ENCODE data around the gene HHAT. TPM values are rescaled to one million over a fixed set of nuclear protein-coding genes. Genes with fewer than 3 reads are reported as not detected.

Gene HHAT
- total RNA-seq, 1 experiment from 2014 or later, result 4.6 TPM

- no peak for DNase-seq (ENCODE audit: unreplicated experiment)
- ChIA-PET POLR2A (interaction anchor here (0.8 kb wide), 1 partner anchor 9 kb away, joined by 3 read pairs; no protein-coding TSS in a partner anchor), CTCF (interaction anchor here (0.6 to 4.1 kb wide), 6 partner anchors 9 to 818 kb away, joined by 3 to 36 read pairs (median 8); partner anchors contain the start of gene KCNH1)
- Mint-ChIP-seq H3K4me1 (ENCODE audit: insufficient read depth, unreplicated experiment) (peaks cover 6% of the 10 kb centered on the region), H3K36me3 (ENCODE audit: insufficient read depth, unreplicated experiment) (no peaks in the 10 kb centered on the region), H3K4me3 (ENCODE audit: unreplicated experiment) (no peak overlapping the region), H3K9me3 (ENCODE audit: unreplicated experiment) (no peaks in the 10 kb centered on the region), H3K27me3 (ENCODE audit: insufficient read depth, unreplicated experiment) (no peaks in the 10 kb centered on the region), H3K27ac (ENCODE audit: low read depth, unreplicated experiment) (no peak overlapping the region)
- BruUV-seq (replicated peaks), result no TSS peak
- TF ChIP-seq CTCF (IDR thresholded peaks at IDR 0.05; ENCODE audit: unreplicated experiment), result no peak
- intact Hi-C loops (cut with micrococcal nuclease), result loop anchor here (10.0 kb wide), 1 partner anchor 305 kb away; no protein-coding TSS in a partner anchor
These were observed 111.4 kb downstream of the HHAT start for GRCh38 chr1:210440081-210440480.

GRCh38 chr1:210441028-210441427, 112.3 kb downstream of the HHAT start:
- H3K27me3 Mint-ChIP-seq (ENCODE audit: insufficient read depth, unreplicated experiment), result no peaks in the 10 kb centered on the region
- CTCF ChIA-PET, result interaction anchor here (0.7 to 4.1 kb wide), 5 partner anchors 8 to 694 kb away, joined by 3 to 36 read pairs (median 12); partner anchors contain the start of gene KCNH1
- no peaks in the 10 kb centered on the region for H3K36me3 Mint-ChIP-seq (ENCODE audit: insufficient read depth, unreplicated experiment)
- H3K27ac Mint-ChIP-seq (ENCODE audit: low read depth, unreplicated experiment), result no peak overlapping the region
- no TSS peak for BruUV-seq (replicated peaks)
- intact Hi-C loops (cut with micrococcal nuclease), result loop anchor here (10.0 kb wide), 1 partner anchor 304 kb away; no protein-coding TSS in a partner anchor
- no peak for TF ChIP-seq CTCF (IDR thresholded peaks at IDR 0.05; ENCODE audit: unreplicated experiment)
- POLR2A ChIA-PET, result no interaction called here
- no peaks in the 10 kb centered on the region for H3K9me3 Mint-ChIP-seq (ENCODE audit: unreplicated experiment)
- no peak for DNase-seq (ENCODE audit: unreplicated experiment)
- peaks cover 11% of the 10 kb centered on the region for H3K4me1 Mint-ChIP-seq (ENCODE audit: insufficient read depth, unreplicated experiment)
- H3K4me3 Mint-ChIP-seq (ENCODE audit: unreplicated experiment), result no peak overlapping the region

GRCh38 chr1:210445485-210445884, 116.8 kb downstream of the HHAT start:
- CTCF ChIA-PET, result interaction anchor here (0.6 to 8.7 kb wide), 9 partner anchors 11 to 1068 kb away, joined by 3 to 175 read pairs (median 3); partner anchors contain the start of gene KCNH1
- Mint-ChIP-seq H3K27ac (ENCODE audit: low read depth, unreplicated experiment) (no peak overlapping the region), H3K9me3 (ENCODE audit: unreplicated experiment) (no peaks in the 10 kb centered on the region), H3K27me3 (ENCODE audit: insufficient read depth, unreplicated experiment) (peaks cover 34% of the 10 kb centered on the region), H3K4me3 (ENCODE audit: unreplicated experiment) (no peak overlapping the region), H3K36me3 (ENCODE audit: insufficient read depth, unreplicated experiment) (peaks cover 11% of the 10 kb centered on the region), H3K4me1 (ENCODE audit: insufficient read depth, unreplicated experiment) (peaks cover 11% of the 10 kb centered on the region)
- no peak for DNase-seq (ENCODE audit: unreplicated experiment)
- TF ChIP-seq CTCF (IDR thresholded peaks at IDR 0.05; ENCODE audit: unreplicated experiment), result no peak
- BruUV-seq (replicated peaks), result no TSS peak
- POLR2A ChIA-PET, result no interaction called here
- intact Hi-C loops (cut with micrococcal nuclease), result loop anchor here (5.0 to 10.0 kb wide), 4 partner anchors 299 to 1212 kb away; partner anchors contain the start of gene RCOR3

GRCh38 chr1:210445931-210446330, 117.2 kb downstream of the HHAT start:
- intact Hi-C loops (cut with micrococcal nuclease), result loop anchor here (5.0 to 10.0 kb wide), 4 partner anchors 299 to 1211 kb away; partner anchors contain the start of gene RCOR3
- H3K27me3 Mint-ChIP-seq (ENCODE audit: insufficient read depth, unreplicated experiment), result peaks cover 34% of the 10 kb centered on the region
- ChIA-PET POLR2A (interaction anchor here (1.2 kb wide), 1 partner anchor 138 kb away, joined by 3 read pairs; no protein-coding TSS in a partner anchor), CTCF (interaction anchor here (0.6 to 8.7 kb wide), 19 partner anchors 9 to 1179 kb away, joined by 3 to 175 read pairs (median 4); partner anchors contain the start of gene KCNH1)
- no peak for TF ChIP-seq CTCF (IDR thresholded peaks at IDR 0.05; ENCODE audit: unreplicated experiment)
- no peak overlapping the region for H3K4me3 Mint-ChIP-seq (ENCODE audit: unreplicated experiment)
- H3K4me1 Mint-ChIP-seq (ENCODE audit: insufficient read depth, unreplicated experiment), result peaks cover 11% of the 10 kb centered on the region
- peaks cover 11% of the 10 kb centered on the region for H3K36me3 Mint-ChIP-seq (ENCODE audit: insufficient read depth, unreplicated experiment)
- H3K27ac Mint-ChIP-seq (ENCODE audit: low read depth, unreplicated experiment), result no peak overlapping the region
- BruUV-seq (replicated peaks), result no TSS peak
- DNase-seq (ENCODE audit: unreplicated experiment), result no peak
- no peaks in the 10 kb centered on the region for H3K9me3 Mint-ChIP-seq (ENCODE audit: unreplicated experiment)
